Adrenal gland (tissue), 12 donors: Measurements from ENCODE around the gene AGTPBP1. TPM values are rescaled to one million over a fixed set of nuclear protein-coding genes. Genes with fewer than 3 reads are reported as not detected.
"Not testable (repeated sequence)": the region's sequence is repeated elsewhere in the genome, so short reads cannot be mapped to it uniquely, and the experiment has no call there.

Experiments
- DNase-seq, 7 donors: peaks; one replicate each; pipeline ENCODE4 v3.0.0-alpha.2; 2019 to 2020
- H3K27ac ChIP-seq, 5 donors: fragments of 200-600 bp; sonication (generic) in 4 of 5; 1 replicate in 3 of 5; 2 replicates in 2 of 5; pipeline versions ENCODE4 v1.5.1 to v1.8.0; 2016 to 2020; ENCODE audit warnings: mild to moderate bottlenecking in 1 of 5
- H3K27me3 ChIP-seq: fragments of 200-600 bp; 2 replicates; pipeline ENCODE4 v1.8.0; 2021
- H3K36me3 ChIP-seq, 2 donors: fragments of 200-600 bp; replicated peaks in 1 of 2; 1 replicate in 1 of 2; 2 replicates in 1 of 2; pipeline versions ENCODE4 v1.5.1 to v1.8.0; 2018 to 2022
- H3K4me1 ChIP-seq, 2 donors: fragments of 200-600 bp; replicated peaks in 1 of 2; 1 replicate in 1 of 2; 2 replicates in 1 of 2; pipeline versions ENCODE4 v1.5.1 to v1.8.0; 2018 to 2021
- H3K4me3 ChIP-seq, 4 donors: fragments of 200-600 bp; sonication (generic) in 3 of 4; one replicate each; pipeline ENCODE4 v1.5.1; 2016 to 2018
- H3K9me3 ChIP-seq, 3 donors: fragments of 200-600 bp; sonication (generic) in 1 of 3; replicated peaks in 1 of 3; 1 replicate in 2 of 3; 2 replicates in 1 of 3; pipeline versions ENCODE4 v1.5.1 to v1.8.0; 2016 to 2021
- CTCF ChIP-seq, 6 experiments: fragments of 450-650 bp in 4 of 6; fragments of 200-600 bp in 2 of 6; sonication (generic) in 1 of 6; IDR thresholded peaks; 1 replicate in 5 of 6; 2 replicates in 1 of 6; pipeline versions ENCODE4 v1.5.1 to v1.8.0; 2016 to 2021; ENCODE audit warnings: antibody characterized with exemption in 6 of 6, mild to moderate bottlenecking in 2 of 6, moderate library complexity in 1 of 6
- POLR2A ChIP-seq, 2 donors: fragments of 450-650 bp; IDR thresholded peaks; one replicate each; pipeline ENCODE4 v1.6.1; 2017; ENCODE audit warnings: antibody characterized with exemption in 2 of 2, mild to moderate bottlenecking in 2 of 2, moderate library complexity in 1 of 2
- WGBS, 4 donors: extraction: QIAGEN DNeasy Blood & Tissue Kit in 2 of 4; methylation state at CpG; one replicate each; pipeline versions ENCODE4 v1.1.5 to v1.1.7; 2013 to 2017; 5-methylcytosine and 5-hydroxymethylcytosine counted together
- intact Hi-C, 2 donors: fragments of 100-400 bp; cut with DNase I; formaldehyde crosslinking; loops; one replicate each; pipeline versions ENCODE4 v1.14.1 to v1.15.0; 2022 to 2023
- polyA plus RNA-seq, 3 donors: library from polyadenylated mRNA; stranded (reverse); fragments of 200-250 nt in 2 of 3; fragments of 350-450 nt in 1 of 3; fragmentation: Illumina TruSeq in 1 of 3; extraction: RNeasy Lipid Tissue Mini Kit (QIAGEN cat#74804) in 1 of 3; gene quantifications; one replicate each; pipeline ENCODE4 v1.2.3, GENCODE V29; 2013 to 2014
- total RNA-seq, 9 donors: library from RNA; depleted of rRNA in 4 of 9; stranded (reverse); fragments of >200 nt in 4 of 9; fragments of 120-200 nt in 1 of 9; fragmentation: NEBNext Ultra II Directional in 1 of 9; extraction: Animal tissue kit (Norgen Biotek cat#: 25700) in 1 of 9; gene quantifications; one replicate each; pipeline versions ENCODE4 v1.1.0 to v1.2.4, GENCODE V29; 2013 to 2023
- donor health status: healthy with polysubstance abuse.
- donor health status: Bipolar disorder and iron deficiency.
- donor health status: DM: yes; HTN: yes; CAD: no.
- donor health status: DM: no; HTN: no; CAD: no.
- donor health status: DM: no; HTN: no; CAD: no.
- donor health status: DM: yes; HTN: yes; CAD: no.

AGTPBP1 gene
- total and polyA plus RNA-seq, 12 donors = 4.2 to 27.5 (median 11.6) TPM

GRCh38 chr9:85577353-85577952 is 164.3 kb downstream of the AGTPBP1 start:
- no peak for TF ChIP-seq CTCF (IDR thresholded peaks at IDR 0.05)
- TF ChIP-seq POLR2A (IDR thresholded peaks at IDR 0.05) = no peak
- 96 to 100% (median 98%) methylated on average over 1 of the region's 1 CpG for WGBS, 4 donors
- H3K36me3 ChIP-seq = no peaks in the 10 kb centered on the region
- no peak overlapping the region for H3K27ac ChIP-seq
- no peaks in the 10 kb centered on the region for H3K4me1 ChIP-seq
- intact Hi-C loops = no loop called here
- H3K4me3 ChIP-seq = no peak overlapping the region
- H3K9me3 ChIP-seq = no peaks in the 10 kb centered on the region
- no peaks in the 10 kb centered on the region for H3K27me3 ChIP-seq
- DNase-seq = no peak

DNA sequence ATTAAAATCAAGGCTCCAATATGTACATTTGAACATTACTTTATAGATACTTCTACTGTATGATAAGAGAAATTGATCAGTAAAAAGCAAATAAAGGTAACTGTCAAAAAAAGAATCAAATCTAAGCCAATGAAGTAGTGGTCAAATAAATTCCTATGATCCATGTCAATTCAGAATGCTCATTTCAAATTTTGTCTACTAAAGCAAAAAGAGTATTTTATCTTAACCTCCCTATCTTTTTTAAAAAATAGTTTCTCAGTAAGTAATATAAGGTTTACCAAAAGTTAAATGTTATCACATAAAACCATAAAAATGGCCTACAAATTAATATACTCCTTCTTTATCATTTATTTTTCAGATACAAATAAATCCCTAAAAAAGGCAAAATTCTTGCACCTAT is 165.9 kb downstream of the AGTPBP1 start:
- Histone ChIP-seq H3K9me3 (no peaks in the 10 kb centered on the region), H3K27ac (no peak overlapping the region), H3K36me3 (no peaks in the 10 kb centered on the region), H3K4me1 (no peaks in the 10 kb centered on the region), H3K27me3 (no peaks in the 10 kb centered on the region), H3K4me3 (no peak overlapping the region)
- intact Hi-C loops = no loop called here
- TF ChIP-seq POLR2A (IDR thresholded peaks at IDR 0.05) = no peak
- TF ChIP-seq CTCF (IDR thresholded peaks at IDR 0.05) = no peak
- DNase-seq = no peak

DNA sequence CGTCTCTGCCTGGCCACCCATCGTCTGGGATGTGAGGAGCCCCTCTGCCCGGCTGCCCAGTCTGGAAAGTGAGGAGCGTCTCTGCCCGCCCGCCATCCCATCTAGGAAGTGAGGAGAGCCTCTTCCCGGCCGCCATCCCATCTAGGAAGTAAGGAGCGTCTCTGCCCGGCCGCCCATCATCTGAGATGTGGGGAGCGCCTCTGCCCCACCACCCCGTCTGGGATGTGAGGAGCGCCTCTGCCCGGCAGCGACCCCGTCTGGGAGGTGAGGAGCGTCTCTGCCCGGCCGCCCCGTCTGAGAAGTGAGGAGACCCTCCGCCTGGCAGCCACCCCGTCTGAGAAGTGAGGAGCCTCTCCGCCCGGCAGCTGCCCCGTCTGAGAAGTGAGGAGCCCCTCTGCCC is 168.2 kb downstream of the AGTPBP1 start:
- intact Hi-C loops = not testable (repeated sequence)
- WGBS, 4 donors = 94 to 100% (median 98%) methylated on average over 1 to 25 of the region's 26 CpGs

DNA sequence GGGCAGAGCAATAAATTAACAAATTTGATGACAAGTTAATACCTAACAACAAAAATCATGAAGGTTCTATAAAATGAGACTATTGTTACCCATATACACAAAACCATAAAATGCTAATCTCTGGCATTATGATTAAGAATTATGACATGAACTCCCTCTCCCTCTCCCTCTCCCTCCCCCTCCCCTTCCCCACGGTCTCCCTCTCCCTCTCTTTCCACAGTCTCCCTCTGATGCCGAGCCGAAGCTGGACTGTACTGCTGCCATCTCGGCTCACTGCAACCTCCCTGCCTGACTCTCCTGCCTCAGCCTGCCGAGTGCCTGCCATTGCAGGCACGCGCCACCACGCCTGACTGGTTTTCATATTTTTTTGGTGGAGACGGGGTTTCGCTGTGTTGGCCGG is 168.8 kb downstream of the AGTPBP1 start:
- H3K27ac ChIP-seq, DNase-seq, H3K4me3 ChIP-seq, H3K4me1 ChIP-seq, H3K36me3 ChIP-seq, intact Hi-C loops, H3K27me3 ChIP-seq, H3K9me3 ChIP-seq: not testable (repeated sequence)
- 94 to 98% (median 95%) methylated on average over 8 to 10 of the region's 11 CpGs for WGBS, 4 donors

More for the DNA sequence above, 168.2 kb downstream of the AGTPBP1 start:
- not testable (repeated sequence) for H3K27me3 ChIP-seq, DNase-seq, H3K4me1 ChIP-seq, H3K27ac ChIP-seq, H3K36me3 ChIP-seq, H3K4me3 ChIP-seq, H3K9me3 ChIP-seq

DNA sequence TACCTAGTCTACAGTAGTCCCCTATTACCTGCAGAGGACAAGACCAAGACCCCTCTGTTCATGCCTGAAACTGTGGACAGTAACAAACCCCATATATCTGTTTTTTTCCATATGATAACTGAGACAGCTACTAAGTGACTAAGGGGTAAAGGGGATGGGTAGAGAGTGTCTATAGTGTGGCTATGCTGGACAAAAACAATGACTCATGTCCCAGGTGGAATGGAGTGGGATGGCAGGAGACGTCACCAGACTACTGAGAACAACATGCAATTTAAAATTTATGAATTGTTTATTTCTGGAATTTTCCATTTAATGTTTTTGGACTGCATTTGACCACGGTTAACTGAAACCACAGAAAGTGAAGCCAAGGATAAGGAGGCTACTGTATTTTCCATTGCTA is 171.8 kb downstream of the AGTPBP1 start:
- H3K36me3 ChIP-seq = no peaks in the 10 kb centered on the region
- no peak overlapping the region for H3K27ac ChIP-seq
- intact Hi-C loops = no loop called here
- no peaks in the 10 kb centered on the region for H3K9me3 ChIP-seq
- WGBS, 4 donors = 55 to 80% (median 71%) methylated on average over 2 of the region's 2 CpGs
- H3K27me3 ChIP-seq = no peaks in the 10 kb centered on the region
- TF ChIP-seq POLR2A (IDR thresholded peaks at IDR 0.05) (no peak), CTCF (IDR thresholded peaks at IDR 0.05) (no peak)
- H3K4me3 ChIP-seq = no peak overlapping the region
- H3K4me1 ChIP-seq = no peaks in the 10 kb centered on the region
- no peak for DNase-seq
